Measurements from ENCODE around the gene SPINT4. TPM values are rescaled to one million over a fixed set of nuclear protein-coding genes. Genes with fewer than 3 reads are reported as not detected.

SPINT4 gene
- total RNA-seq, 1 donor from 2014 or later = not detected

Other genes starting within 250 kb of the SPINT4 start
- gene SPINT3, start 206.7 kb upstream of the SPINT4 start, total RNA-seq = not detected in 2 replicates
- not detected in 2 replicates for gene WFDC6, start 182.9 kb upstream of the SPINT4 start, total RNA-seq
- not detected in 2 replicates for gene EPPIN, start 174.9 kb upstream of the SPINT4 start, total RNA-seq
- gene WFDC8, start 143.1 kb upstream of the SPINT4 start, total RNA-seq = not detected in 2 replicates
- gene WFDC10A, start 92.6 kb upstream of the SPINT4 start, total RNA-seq = not detected in 2 replicates
- not detected in 2 replicates for gene WFDC9, start 91.1 kb upstream of the SPINT4 start, total RNA-seq
- gene WFDC11, start 52.1 kb upstream of the SPINT4 start, total RNA-seq = not detected in 2 replicates
- gene WFDC13, start 20.3 kb upstream of the SPINT4 start, total RNA-seq = not detected in 2 replicates
- gene WFDC10B, start 17.3 kb upstream of the SPINT4 start, total RNA-seq = not detected in 2 replicates
- 0.43 and 0.69 TPM in 2 replicates for gene WFDC3, start 69.5 kb downstream of the SPINT4 start, total RNA-seq
- 23.1 and 34.7 TPM in 2 replicates for gene DNTTIP1, start 69.6 kb downstream of the SPINT4 start, total RNA-seq
- gene UBE2C, start 90.3 kb downstream of the SPINT4 start, total RNA-seq = 345 and 447 TPM in 2 replicates
- not detected in 2 replicates for gene TNNC2, start 105.0 kb downstream of the SPINT4 start, total RNA-seq
- gene SNX21, start 111.5 kb downstream of the SPINT4 start, total RNA-seq = 20.1 and 29.0 TPM in 2 replicates
- 29.1 and 33.0 TPM in 2 replicates for gene ACOT8, start 135.0 kb downstream of the SPINT4 start, total RNA-seq
- 1.2 and 3.0 TPM in 2 replicates for gene ZSWIM3, start 135.3 kb downstream of the SPINT4 start, total RNA-seq
- 7.3 and 14.2 TPM in 2 replicates for gene ZSWIM1, start 158.9 kb downstream of the SPINT4 start, total RNA-seq
- gene SPATA25, start 165.3 kb downstream of the SPINT4 start, total RNA-seq = 0.87 TPM in 1 of 2 replicates, not detected in the other
- 3.2 and 6.9 TPM in 2 replicates for gene NEURL2, start 168.9 kb downstream of the SPINT4 start, total RNA-seq
- gene CTSA, start 169.0 kb downstream of the SPINT4 start, total RNA-seq = 42.7 and 62.5 TPM in 2 replicates
- 20.9 and 38.5 TPM in 2 replicates for gene PLTP, start 189.8 kb downstream of the SPINT4 start, total RNA-seq
- 17.9 and 18.3 TPM in 2 replicates for gene PCIF1, start 212.3 kb downstream of the SPINT4 start, total RNA-seq
- 14.9 and 16.0 TPM in 2 replicates for gene ZNF335, start 249.9 kb downstream of the SPINT4 start, total RNA-seq